OCI-LY3 (cell line): Measurements from ENCODE around the gene RIOK2.

ENCODE experiments used
- H2AFZ ChIP-seq: fragments of 200-600, 300-600 bp; shearing (Covaris generic); 2 replicates; pipeline ENCODE4 v1.6.0; 2014; ENCODE audit warnings: antibody characterized with exemption, low read depth, low read length
- H3K27ac ChIP-seq: fragments of 200-600, 300-600 bp; sonication (generic); 2 replicates; pipeline ENCODE4 v1.5.1; 2014; ENCODE audit warnings: mild to moderate bottlenecking, low read length, moderate library complexity, mixed read lengths
- H3K27me3 ChIP-seq: fragments of 200-600, 300-600 bp; sonication (generic); 2 replicates; pipeline ENCODE4 v1.6.1; 2014; ENCODE audit warnings: low read depth, low read length, mixed read lengths
- H3K36me3 ChIP-seq: fragments of 200-600, 300-600 bp; sonication (generic); replicated peaks from 2 replicates; pipeline ENCODE3; 2014; ENCODE audit warnings: low read depth, low read length, mixed read lengths
- H3K4me1 ChIP-seq: fragments of 300-600, 200-600 bp; sonication (generic); 2 replicates; pipeline ENCODE4 v1.6.1; 2014; ENCODE audit warnings: low read length, mixed read lengths
- H3K4me2 ChIP-seq: fragments of 200-600, 300-600 bp; sonication (generic); 2 replicates; pipeline ENCODE4 v1.6.1; 2014; ENCODE audit warnings: low read length, mixed read lengths
- H3K4me3 ChIP-seq: fragments of 300-600, 200-600 bp; sonication (generic); 2 replicates; pipeline ENCODE4 v1.5.1; 2014; ENCODE audit warnings: antibody characterized with exemption, mild to moderate bottlenecking, low read length, moderate library complexity
- H3K79me2 ChIP-seq: fragments of 300-600, 200-600 bp; shearing (Covaris generic); 2 replicates; pipeline ENCODE4 v1.6.1; 2014; ENCODE audit warnings: mild to moderate bottlenecking, low read length, mixed read lengths
- H3K9ac ChIP-seq: fragments of 300-600, 200-600 bp; shearing (Covaris generic); 2 replicates; pipeline ENCODE4 v1.6.0; 2014; ENCODE audit warnings: mild to moderate bottlenecking, low read length, moderate library complexity
- H3K9me3 ChIP-seq: fragments of 200-600, 300-600 bp; shearing (Covaris generic); 2 replicates; pipeline ENCODE4 v1.6.1; 2014; ENCODE audit warnings: low read length, mixed read lengths; ENCODE audit not compliant: insufficient read depth
- H4K20me1 ChIP-seq: fragments of 200-600, 300-600 bp; sonication (generic); 2 replicates; pipeline ENCODE4 v1.6.1; 2016; ENCODE audit warnings: low read length, mixed read lengths; ENCODE audit not compliant: insufficient read depth
- CTCF ChIP-seq: fragments of 200-600, 300-600 bp; sonication (generic); IDR thresholded peaks from 2 replicates; pipeline ENCODE4 v1.5.1; 2014; ENCODE audit warnings: antibody characterized with exemption, low read length, low read depth
- EZH2phosphoT487 ChIP-seq: fragments of 200-600 bp; shearing (Covaris generic); IDR thresholded peaks from 2 replicates; pipeline ENCODE4 v1.6.1; 2018; ENCODE audit warnings: antibody characterized with exemption, mixed run types, low read depth

RIOK2 gene

DNA sequence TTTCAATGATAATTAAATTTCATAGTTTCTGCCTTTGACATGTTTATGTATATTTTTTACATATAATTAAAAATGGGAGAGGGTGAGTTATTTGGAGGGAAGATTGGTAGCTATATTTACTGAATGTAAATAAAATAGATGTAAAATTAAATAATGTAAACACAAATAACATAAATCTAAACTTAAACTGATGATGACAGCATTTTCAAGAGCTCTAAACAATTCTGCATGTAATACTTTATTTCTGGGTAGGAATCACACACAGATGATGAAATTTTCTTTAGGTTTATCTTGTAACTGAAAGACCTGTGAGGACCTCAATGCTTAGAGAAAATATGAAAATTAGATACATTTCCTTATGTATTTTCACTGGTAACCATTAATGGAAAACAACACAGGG is 42.2 kb upstream of the RIOK2 start:
- no peaks in the 10 kb centered on the region for H3K27me3 ChIP-seq
- H2AFZ ChIP-seq = no peak overlapping the region
- H3K27ac ChIP-seq = no peak overlapping the region
- no peaks in the 10 kb centered on the region for H4K20me1 ChIP-seq
- H3K79me2 ChIP-seq = no peaks in the 10 kb centered on the region
- H3K4me1 ChIP-seq = peaks cover 7% of the 10 kb centered on the region
- no peak overlapping the region for H3K4me3 ChIP-seq
- TF ChIP-seq EZH2phosphoT487 (no peak), CTCF (no peak)
- H3K9ac ChIP-seq = no peak overlapping the region
- no peaks in the 10 kb centered on the region for H3K36me3 ChIP-seq
- no peaks in the 10 kb centered on the region for H3K9me3 ChIP-seq
- no peak overlapping the region for H3K4me2 ChIP-seq

DNA sequence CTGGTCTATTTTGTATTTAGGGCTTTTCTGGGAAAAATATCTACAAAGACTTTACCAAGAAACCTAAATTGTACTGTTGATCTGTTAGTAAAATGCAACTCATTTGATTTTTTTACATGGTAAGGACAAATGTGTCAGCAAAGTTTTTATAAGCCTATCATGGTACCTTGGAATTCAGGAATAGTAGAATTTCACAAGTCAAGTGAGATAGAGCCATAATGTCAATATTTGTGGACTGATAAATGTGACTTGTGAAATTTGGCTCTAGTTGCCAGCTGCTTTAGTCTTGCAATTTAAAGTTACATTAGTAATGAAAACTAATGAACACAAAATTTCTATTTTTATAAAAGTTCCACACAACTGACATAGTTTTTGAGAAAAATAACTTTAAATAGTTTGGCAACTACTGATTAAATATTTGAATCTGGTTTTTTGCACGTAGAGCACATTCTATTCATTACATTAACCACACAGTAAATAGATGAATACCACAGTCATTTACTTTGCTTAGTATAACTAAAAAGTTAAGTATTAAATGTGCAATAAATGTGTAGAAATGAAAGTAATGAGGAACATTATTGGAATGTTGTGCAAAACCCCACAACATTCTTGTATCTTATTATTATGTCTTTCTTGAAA is 41.2 kb upstream of the RIOK2 start:
- no peak overlapping the region for H3K9ac ChIP-seq
- no peak overlapping the region for H3K4me3 ChIP-seq
- H3K4me2 ChIP-seq = no peak overlapping the region
- no peak overlapping the region for H3K27ac ChIP-seq
- H3K9me3 ChIP-seq = no peaks in the 10 kb centered on the region
- H3K4me1 ChIP-seq = peaks cover 7% of the 10 kb centered on the region
- no peaks in the 10 kb centered on the region for H3K27me3 ChIP-seq
- no peaks in the 10 kb centered on the region for H3K36me3 ChIP-seq
- no peaks in the 10 kb centered on the region for H4K20me1 ChIP-seq
- no peak for TF ChIP-seq CTCF
- no peak overlapping the region for H2AFZ ChIP-seq
- H3K79me2 ChIP-seq = no peaks in the 10 kb centered on the region

DNA sequence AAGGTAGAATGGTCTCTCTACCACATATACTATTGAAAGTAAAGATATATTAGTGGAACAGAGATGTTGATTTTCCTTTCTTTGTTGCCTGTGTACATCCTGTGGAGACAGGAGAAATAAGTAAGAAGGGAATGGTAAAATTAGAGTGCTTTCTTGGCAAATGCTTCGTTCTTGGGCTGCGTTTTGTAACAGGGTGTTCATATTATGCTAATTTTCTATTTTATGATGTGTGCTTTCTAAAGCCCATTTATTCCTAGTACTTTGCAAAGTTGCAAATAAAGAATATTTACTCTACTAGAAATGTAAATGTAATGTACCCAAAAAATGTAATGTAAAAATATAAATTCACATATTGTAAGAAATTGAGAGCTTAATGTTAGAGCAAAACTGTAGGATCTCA is 40.5 kb upstream of the RIOK2 start:
- no peaks in the 10 kb centered on the region for H3K36me3 ChIP-seq
- no peaks in the 10 kb centered on the region for H4K20me1 ChIP-seq
- no peak for TF ChIP-seq EZH2phosphoT487
- TF ChIP-seq CTCF = no peak
- no peak overlapping the region for H3K4me3 ChIP-seq
- no peaks in the 10 kb centered on the region for H3K9me3 ChIP-seq
- peaks cover 7% of the 10 kb centered on the region for H3K4me1 ChIP-seq
- no peaks in the 10 kb centered on the region for H3K79me2 ChIP-seq
- H3K4me2 ChIP-seq = no peak overlapping the region
- no peak overlapping the region for H3K27ac ChIP-seq
- no peaks in the 10 kb centered on the region for H3K27me3 ChIP-seq
- no peak overlapping the region for H3K9ac ChIP-seq
- H2AFZ ChIP-seq = no peak overlapping the region

DNA sequence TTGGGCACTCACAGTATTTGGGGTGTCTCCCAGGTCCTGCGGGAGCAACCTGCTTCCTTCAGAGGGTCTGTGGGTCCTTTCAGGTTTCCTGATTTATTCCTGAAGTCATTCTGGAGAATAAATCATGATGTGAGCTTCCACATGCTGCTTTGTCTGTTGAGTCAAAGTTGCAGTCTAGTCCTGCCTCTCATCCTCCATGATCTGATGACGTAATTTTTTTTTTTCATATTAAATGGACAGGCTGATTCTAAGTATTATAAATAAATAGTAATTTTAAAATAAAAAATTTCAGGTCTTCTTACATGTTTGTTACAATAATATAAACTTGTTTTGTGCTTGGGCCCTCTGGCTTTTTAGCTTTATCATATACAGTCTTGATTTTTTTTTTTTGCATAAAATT is 26.3 kb upstream of the RIOK2 start:
- Histone ChIP-seq H3K36me3 (no peaks in the 10 kb centered on the region), H3K27me3 (no peaks in the 10 kb centered on the region), H3K4me2 (no peak overlapping the region), H3K4me1 (no peaks in the 10 kb centered on the region), H3K9me3 (no peaks in the 10 kb centered on the region), H3K79me2 (no peaks in the 10 kb centered on the region), H3K4me3 (no peak overlapping the region), H3K9ac (no peak overlapping the region), H3K27ac (no peak overlapping the region), H2AFZ (no peak overlapping the region), H4K20me1 (no peaks in the 10 kb centered on the region)
- no peak for TF ChIP-seq CTCF
- no peak for TF ChIP-seq EZH2phosphoT487
